K562 (cell line): ENCODE results near the gene PPP1R15B.
A peak's percentile ranks its signal among the peaks of the same experiment; 100 is the strongest.

Experiments
- CBX5 ChIP-seq: IDR thresholded peaks from 2 replicates; pipeline ENCODE4 v1.6.1; 2014; ENCODE audit warnings: low read depth, borderline replicate concordance
- CREB1 ChIP-seq, 2 experiments: sonication (generic) in 1 of 2; formaldehyde crosslinking in 1 of 2; IDR thresholded peaks; 2 replicates each; pipeline versions ENCODE4 v1.6.1 to v1.8.0; 2012 to 2022; ENCODE audit warnings: inconsistent platforms in 1 of 2, mild to moderate bottlenecking in 1 of 2, missing genetic modification reagents in 1 of 2, moderate library complexity in 1 of 2
- PTRF ChIP-seq: fragments of 450-650 bp; IDR thresholded peaks from 2 replicates; pipeline ENCODE4 v1.6.1; 2016; ENCODE audit warnings: mild to moderate bottlenecking, missing genetic modification characterization, missing compliant biosample characterization

DNA sequence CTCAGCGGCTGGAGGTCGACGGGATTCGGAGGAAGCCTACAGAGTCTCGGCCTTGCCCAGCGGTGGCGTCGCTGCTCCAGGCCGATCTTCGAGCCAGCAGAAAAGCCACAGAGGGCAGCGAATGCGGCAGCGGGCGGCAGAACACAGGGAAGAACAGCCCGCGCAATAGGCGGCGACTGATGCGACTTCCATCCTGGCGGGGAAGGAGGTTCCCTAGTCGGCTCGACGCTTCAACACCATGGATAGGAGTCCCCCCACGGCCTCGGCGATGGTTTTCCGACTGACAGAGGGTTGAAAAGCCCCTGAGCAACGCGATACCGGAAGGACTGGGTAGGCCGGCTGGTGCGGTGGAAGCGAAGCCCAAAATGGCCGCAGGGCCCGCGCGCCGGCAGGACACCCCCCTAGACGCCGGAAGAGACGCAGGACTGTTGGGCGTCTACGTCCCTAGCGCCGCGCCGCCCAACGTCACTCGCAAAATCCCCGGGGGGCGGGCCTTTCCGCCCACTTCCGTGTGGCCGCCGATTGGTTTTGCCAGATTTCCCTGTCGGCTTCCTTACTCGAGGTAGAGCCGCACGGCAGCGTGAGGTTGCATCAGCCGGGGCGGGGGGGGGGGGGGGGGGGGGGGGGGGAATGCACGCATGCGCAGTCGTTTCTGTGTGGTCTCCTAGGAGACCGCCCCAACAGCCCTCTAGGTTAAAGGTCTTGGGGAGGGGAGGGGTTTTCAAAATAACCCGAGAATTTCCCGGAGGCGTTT, at the start of gene PPP1R15B:
- TF ChIP-seq PTRF (tag) = no peak
- no peak for TF ChIP-seq CBX5
- TF ChIP-seq CREB1 (IDR thresholded peaks at IDR 0.05) = peak; percentile 98
- TF ChIP-seq CREB1 (CRISPR knock-in tag; IDR thresholded peaks at IDR 0.05) = peak; percentile 95
